Measurements from ENCODE around the gene CDH8.
"Not testable (repeated sequence)": the region's sequence is repeated elsewhere in the genome, so short reads cannot be mapped to it uniquely, and the experiment has no call there.

CDH8 gene

DNA sequence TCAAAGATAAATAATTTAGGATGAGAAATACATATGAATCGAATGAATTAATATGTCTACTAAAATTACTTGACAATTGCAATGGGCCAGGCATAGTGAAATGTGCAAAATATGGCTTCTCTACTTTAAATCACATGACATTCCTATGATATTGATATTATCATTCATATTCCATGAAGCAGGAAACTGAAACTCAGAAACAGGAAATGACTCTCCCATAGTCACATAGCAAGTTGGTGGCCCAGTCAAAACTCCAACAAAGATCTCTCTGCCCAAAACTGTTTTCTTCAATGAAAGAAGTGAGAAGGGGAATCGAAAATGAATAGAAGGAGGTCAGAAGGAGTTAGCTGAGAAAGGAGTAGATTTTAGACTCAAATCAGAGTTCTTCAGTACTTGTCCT lies 272.2 kb downstream of the CDH8 start:
- DNase-seq = peak; percentile 14

DNA sequence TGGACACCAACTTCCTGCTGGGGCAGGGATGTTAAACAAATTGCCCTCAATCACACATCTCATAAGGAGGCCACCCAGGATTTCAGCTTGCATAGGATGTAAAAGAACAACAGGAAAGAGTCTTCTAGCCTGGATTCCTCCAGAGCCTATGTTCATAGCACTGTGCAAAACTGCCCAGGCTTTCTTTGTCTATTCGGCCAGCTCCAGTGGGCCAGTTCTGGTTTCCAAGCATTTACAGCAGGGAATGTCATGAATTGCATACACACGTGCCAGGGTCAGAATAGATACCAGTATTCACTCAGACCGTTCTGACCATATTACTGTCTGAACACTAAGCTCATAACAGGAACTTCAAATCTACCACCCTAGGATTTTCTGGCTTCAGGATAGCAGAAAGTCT lies 273.2 kb downstream of the CDH8 start:
- DNase-seq = no peak

DNA sequence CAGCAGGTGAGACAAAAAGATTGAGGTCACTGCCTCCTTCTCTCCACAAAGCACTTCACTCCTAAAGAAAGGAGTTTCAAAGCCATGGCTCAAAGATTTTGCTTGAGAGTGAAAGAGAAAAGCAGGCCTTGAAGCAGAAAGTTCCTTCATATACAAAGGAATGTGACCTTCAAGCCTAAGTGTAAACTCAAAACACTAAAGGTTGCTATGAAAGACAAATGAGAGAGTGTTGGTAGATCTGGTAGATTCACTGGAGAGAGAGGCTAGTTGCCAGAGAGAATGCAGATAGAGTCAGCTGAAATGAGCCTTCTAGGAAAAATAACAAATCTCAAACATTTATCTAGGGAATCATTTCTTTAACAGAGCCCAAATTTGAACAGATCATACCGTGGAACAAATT lies 305.2 kb downstream of the CDH8 start:
- DNase-seq = no peak

DNA sequence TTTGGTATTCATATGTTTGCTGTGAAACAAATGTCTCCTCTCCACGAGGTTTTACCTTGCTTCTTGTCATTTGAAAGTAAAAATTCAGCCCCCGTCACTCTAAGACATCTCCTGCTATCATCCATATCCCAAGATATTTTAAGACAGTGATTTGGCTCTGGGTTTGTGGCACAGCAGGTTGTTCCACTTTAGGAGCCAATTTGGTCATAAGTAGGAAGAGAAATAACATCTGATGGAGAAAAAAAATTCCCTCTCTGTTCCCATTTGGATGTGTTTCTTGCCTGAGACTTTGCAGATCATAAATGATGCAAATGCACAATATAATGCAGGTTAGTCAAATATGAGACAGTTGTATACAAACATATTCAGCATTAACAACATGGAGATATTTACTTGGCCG lies 309.5 kb downstream of the CDH8 start:
- no peak for DNase-seq

DNA sequence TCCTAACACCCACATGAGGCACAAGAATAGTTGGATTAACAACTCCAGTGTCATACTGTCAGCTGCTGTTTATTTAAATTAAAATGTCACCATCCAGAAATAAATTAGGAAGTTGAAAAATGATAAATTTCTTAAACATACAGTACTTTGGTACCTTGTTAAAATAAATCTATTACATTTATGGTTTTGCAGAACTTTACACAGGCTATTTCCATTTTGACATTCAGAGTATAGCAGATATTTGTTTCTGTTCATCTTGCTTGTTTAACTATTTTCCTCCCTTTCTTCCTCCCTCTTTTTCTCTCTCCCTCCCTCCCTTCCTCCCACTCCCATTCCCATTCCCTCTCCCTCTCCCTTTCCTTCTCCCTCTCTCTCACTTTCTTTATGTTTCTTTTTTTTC lies 310.1 kb downstream of the CDH8 start:
- DNase-seq = no peak

DNA sequence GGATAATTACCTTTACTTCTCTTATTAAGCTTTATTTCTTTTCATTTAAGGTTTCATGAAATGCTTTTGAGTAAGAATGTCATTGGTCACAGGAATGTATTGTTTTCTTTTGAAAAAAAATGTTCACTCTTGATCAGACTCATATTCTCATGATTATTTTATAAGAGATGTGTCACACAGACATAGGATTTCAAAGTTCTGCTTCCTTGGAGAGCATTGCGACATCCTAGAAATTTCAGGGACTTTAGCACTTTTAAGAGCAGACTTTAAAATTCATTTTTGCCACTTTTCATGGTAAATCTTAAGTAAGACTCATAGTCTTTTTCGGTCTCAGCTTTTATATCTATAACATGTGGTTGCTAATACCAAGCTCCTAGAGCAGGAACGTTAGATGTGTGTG lies 314.7 kb downstream of the CDH8 start:
- DNase-seq = peak; percentile 24

DNA sequence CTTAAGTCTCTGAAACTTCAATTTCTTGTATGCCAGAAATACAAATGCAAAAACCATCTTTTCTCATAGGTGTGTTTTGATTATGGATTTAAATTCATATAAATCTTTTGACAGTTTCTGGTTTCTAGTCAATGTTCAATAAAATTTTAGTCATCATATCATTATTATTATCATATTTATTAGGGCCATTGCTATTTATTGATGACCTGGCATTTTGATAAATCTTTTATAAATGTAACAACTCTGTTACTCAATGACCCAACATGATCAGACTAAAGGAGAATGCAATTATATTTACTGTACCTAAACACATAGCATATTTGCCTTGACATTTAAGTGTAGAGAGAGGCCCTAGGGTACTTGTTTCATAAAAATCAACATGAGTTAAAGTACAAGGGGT lies 320.8 kb downstream of the CDH8 start:
- DNase-seq = no peak

DNA sequence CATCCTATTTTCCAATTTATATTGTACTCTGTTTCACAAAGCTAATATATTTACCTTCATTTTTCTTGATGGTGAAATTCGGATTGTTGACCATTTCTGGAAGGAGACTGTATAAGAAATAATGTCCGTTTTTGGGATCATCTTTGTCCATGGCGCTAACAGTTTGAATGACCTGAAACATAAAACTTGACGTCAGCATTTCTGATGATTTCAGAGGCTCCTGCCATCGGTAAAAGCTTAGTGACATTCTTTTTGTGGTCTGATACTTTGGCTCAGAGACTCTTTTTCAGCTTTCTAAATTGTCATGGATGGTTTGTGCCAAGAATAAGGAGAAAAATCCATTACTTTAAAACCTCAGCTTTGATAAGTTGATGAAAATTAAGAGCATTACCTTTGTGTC lies 322.5 kb downstream of the CDH8 start:
- no peak for DNase-seq

DNA sequence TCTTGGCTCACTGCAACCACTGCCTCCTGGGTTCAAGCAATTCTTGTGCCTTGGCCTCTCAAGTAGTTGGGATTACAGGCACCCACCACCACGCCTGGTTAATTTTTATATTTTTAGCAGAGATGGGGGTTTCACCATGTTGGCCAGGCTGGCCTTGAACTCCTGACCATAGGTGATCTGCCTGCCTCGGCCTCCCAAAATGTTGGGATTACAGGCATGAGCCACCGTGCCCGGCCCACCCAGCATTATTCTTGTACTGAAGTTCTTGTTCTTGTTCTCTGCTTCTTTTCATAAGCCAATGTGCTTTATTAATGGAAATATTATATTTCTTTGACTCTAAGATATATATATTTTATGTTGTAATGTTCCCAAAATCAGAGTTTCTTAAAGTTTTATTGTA lies 336.6 kb downstream of the CDH8 start:
- not testable (repeated sequence) for DNase-seq

DNA sequence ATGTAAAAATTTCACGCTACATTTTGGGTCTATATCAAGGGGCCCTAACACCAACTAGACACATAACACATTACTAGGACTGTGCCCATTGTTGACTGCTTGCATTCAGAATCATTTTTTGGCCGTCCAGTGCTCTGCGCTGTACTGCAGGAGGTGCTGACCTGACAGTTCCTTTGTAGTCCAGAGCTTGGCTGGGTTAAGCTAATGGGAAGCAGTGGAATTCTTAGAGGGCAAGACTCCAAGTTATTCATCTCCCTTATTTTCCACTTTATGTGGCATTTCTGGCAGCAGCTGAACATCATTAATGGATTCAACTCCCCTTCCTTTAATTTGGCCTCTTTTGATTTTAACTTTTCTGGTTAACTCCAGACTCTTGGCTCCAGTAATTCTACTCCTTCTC lies 351.7 kb downstream of the CDH8 start:
- DNase-seq = no peak

DNA sequence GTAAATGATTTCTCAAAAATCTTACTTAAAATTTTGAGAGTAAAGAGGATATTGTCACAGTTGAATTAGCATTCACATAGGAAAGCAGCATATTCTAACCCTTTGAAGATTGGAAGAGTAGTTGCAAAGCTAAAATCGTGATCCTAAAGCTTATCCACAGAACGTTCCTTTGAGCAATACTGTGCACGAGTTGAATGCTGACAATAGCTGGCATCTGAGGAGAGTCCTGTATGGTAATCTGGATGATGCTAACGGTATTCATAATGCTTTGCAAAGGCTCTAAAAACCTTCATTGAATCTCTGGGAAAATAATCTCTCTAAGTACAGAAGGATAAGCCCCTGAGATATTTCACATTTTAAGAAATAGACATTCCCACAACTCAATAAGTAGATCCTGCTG lies 354.6 kb downstream of the CDH8 start:
- no peak for DNase-seq

DNA sequence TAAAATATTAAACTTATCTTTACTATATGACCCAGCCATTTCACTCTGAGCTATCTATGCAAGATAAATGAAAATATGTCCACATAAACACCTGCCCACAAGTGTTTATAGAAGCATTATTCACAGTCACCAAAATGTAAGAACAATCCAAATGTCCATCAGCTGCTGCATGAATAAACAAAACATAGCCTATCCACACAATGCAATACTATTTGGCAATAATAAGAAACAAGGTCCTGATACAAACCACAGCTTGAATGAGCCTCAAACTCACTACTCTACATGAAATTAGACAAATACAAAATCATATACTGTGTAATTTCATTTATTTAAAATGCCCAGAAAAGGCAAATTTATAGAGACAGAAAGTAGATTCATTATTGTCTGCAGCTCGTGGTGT lies 355.1 kb downstream of the CDH8 start:
- no peak for DNase-seq

DNA sequence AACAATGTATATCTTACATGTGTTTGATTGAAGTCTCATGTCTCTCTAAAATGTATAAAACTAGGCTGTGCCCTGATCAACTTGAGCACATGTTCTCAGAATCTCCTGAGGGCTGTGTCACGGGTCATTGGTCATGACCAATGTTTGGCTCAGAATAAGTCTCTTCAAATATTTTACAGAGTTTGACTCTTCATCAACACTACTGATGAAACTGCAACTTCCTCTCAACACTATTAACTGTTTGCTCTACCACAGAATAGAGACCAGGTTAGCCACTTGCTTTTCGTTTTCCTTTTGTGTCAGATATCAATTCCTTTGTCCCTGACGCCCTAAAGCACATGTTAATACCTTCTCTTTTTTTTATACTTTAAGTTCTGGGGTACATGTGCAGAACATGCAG lies 358.1 kb downstream of the CDH8 start:
- DNase-seq = no peak

DNA sequence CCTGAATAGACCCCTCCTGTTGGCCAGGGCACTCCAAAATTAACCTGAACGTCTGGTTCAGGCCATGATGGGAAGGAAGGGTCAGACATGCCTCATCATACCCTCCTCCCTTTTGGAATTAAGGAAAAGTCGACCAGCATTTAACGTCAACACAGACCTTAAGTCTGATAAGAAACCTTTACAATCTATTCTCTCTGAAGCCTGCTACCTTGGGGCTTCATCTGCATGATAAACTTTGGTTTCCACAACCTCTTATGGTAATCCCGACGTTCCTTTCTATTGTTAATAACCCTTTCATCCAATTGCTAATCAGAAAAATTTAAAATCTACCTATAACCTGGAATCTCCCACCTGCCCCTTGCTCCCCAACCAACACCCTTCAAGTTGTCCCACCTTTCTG lies 358.5 kb downstream of the CDH8 start:
- DNase-seq = no peak

DNA sequence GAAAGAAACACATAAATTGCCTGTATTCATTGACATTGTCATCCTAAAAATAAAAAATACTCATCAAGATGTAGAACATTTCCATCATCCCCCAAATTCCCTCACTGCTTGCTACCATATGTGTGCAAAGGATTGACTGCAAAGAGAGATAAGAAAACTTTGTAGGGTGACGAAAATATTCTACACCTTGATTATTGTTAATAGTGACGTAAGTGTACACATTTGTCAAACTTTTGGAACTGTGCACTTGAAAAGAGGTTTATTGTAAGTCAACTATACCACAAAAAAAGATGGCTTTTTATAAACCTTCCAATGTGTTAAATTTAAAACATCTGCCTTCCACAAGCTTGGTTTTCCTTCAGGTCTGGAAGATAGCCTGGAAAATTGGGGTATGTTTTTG lies 359.5 kb downstream of the CDH8 start:
- no peak for DNase-seq

DNA sequence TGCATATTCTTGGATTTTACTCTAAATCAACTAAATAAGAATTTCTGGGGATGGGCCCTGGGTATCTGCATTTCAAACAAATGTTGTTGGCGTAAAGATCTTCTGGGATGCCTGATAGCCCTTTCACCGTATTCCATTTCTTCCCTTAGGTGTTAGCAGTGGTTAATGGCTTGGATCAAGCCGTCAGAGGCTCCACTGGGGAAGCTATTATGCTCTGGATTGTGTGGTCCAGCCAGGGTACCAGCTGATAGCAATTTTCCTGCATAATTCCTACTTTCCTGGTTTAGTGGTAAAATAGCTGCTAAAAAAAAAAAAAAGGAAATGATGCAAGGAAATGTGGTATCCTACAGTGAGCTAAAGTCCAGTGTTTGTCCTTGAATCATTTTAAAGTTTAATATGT lies 365.1 kb downstream of the CDH8 start:
- DNase-seq = no peak

DNA sequence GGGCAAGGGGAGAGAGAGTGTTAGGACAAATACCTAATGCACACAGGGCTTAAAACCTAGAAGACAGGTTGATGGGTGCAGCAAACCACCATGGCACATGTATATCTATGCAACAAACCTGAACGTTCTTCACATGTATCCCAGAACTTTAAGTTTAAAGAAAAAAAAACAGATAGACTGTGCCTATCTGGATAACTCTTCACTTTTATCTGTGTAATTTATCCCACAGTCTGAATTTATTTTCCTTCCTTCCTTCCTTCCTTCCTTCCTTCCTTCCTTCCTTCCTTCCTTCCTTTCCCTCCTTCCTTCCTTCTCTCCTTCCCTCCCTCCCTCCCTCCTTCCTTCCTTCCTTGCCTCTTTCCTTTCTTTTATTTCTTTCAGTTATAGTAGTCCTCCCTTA lies 370.7 kb downstream of the CDH8 start:
- DNase-seq = no peak

DNA sequence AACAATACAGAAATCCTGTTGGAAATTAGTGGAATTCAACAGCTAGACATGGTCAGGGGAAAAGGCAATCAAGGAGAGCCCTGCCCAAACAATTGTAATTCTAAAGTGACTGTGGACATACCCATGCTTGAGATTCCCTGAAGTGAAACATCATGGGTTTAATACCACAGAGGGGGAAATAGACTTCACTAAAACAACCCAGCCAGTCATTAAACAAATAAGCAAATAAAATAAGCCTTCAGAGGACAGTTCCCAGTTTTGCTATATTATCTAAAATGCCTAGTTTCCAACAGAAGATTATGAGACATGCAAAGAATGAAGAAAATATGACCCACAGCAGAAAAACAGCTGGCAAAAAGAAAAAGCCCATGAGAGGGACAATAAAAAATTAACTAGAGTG lies 376.3 kb downstream of the CDH8 start:
- no peak for DNase-seq

DNA sequence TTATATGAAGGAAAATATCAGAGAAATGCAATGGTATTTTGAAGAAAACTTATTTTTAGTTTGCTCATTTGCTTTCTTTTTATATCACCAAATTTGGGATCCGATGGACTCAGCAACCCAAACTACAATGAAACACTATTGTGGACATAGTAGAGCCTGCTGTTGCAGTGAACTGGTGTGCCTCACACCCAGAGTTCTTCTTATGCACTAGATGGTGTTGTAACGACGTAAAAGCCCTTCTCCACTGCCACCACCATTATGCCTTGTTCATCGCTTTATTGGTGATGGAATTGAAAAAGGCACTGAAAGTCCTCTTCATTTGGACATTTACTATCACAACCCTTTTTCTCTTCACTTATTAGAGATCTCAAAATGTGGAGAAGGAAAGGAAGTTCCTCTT lies 381.3 kb downstream of the CDH8 start:
- DNase-seq = peak; percentile 4

DNA sequence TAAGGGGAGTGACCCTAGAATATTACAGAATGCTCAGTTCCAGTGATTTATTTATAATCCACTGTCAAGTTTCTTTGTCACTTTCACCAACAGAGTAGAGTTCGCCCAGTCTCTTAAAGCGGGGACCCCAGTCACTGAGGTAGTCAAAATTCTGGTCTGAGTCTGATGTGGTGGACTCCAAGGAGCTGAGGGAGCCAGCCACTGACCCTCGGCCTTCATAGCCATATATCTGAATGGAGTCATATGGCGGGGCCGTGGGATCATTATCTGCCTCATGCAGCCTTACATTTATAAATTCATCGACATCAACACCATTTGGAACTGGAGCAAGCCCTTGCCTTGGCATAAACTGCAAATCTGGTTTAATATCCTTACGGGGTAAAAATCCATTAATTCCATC lies 382.7 kb downstream of the CDH8 start:
- no peak for DNase-seq

DNA sequence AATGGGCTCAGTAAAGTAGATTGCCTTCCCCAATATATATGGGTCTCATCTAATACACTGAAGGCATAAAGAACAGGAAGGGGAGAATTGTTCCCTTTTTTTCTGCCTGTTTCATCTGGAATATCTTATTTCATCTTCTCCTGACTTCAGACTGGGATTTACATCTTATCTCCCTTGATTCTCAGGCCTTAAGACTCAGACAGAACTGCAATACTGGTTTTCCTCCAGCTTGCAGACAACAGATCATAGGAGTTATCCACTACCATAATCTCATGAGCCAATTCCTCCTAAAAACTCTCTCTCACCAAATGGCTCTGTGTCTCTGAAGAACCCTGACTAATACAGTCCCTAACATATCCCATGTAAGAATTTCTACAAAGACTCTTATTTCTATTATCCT lies 390.7 kb downstream of the CDH8 start:
- no peak for DNase-seq

DNA sequence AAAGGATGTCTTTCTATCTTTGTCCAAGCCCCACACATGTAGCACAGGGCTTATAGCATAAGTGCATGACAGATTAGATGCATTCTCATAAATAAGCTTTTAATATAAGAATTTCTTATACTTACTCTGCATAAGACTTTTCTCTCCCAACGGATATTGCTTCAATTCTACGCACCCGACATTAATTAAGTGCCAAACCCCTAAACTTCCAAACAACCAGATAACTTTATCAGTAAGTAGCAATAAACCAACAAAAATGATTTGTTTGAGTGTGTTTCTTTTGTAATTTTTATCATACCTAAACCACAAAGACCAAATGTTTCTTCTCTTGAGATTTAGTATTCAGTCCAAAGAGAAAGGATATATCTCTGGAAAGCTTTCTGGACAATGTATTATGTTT lies 391.5 kb downstream of the CDH8 start:
- no peak for DNase-seq

DNA sequence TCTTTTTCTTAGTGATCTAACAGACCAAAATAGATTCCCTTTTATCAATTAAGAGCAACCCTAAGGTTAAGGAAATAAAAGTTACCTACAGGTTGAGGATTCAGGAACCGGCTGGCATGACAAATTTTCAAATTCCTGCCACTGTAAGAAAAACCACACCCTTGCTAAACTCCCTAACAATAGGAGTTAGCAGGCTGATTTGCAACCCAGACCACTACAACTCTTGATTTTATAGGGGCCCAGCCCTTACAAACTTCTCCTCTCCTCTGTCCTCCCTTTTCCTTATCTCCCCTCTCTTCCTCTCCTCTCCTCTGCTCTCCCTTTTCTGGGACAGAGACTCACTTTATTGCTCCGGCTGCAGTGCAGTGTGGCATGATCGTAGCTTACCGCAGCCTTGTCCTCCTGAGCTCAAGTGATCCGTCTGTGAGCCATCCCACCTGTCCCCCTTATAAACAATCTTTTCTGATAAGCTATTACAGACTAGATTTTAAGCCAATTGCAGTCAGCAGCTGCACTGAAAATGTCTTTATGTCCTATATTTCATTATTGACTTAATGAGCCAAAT lies 418.9 kb downstream of the CDH8 start:
- DNase-seq = no peak

DNA sequence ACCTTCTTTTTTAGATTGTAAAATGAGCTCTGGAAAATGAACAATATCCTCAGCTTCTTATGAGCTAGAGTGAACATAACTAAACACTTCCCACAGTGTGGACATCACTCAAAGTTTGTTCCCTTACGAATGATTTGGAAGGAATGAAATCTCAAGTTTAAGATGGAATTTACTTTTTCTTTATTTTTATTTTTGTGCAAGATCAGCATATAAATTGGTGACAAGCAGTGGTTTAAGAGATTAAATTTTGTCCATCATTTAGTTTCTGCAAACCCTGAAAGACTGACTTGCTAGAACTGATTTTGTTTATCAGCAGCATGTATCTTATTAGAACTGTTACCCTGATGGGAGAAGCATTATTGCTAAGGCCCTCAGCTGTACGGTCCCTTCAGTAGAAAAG lies 420.1 kb downstream of the CDH8 start:
- DNase-seq = no peak

DNA sequence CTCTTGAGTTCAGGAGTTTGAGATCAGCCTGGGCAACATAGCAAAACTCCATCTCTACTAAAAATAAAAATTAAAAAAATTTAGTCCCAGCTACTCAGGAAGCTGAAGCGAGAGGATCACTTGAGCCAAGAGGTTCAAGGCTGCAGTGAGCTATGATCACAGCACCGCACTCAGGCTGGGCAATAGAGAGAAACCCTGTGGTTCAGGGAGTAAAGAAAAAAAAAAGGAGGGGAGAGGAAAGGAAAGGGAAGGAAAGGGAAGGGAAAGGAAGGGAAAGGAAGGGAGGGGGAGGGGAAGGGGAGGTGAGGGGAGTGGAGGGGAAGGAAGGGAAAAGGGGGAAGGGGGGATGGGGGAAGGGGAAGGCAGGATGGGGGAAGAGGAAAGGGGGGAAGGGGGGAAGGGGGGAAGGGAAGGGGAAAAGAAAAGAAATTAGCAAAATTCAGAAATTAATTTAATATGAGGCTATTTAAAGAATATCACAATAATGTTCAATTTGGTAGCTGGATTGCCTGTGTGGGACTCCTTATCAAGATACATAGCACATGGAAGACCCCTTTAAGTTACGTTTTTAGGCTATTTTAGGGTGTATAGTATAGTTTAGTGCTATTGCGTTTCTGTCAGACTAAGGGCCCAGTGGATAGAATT lies 424.3 kb downstream of the CDH8 start:
- DNase-seq = no peak

DNA sequence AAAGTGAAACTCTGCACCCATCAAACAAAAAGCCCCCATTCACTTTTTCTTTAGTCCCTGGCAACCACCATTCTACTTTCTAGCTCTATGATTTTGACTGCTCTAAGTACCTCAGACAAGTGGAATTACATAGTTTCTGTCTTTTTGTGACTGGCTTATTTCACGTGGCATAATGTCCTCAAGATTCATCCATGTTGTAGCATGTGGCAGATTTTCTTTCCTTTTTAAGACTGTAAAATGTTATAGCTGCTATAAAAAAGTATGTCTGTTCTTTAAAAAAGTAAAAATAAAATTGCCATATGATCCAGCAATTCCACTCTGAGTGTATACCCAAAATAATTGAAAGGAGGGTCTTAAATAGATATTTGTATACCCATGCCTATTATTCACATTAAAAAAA lies 429.7 kb downstream of the CDH8 start:
- DNase-seq = no peak
